T-helper 9 cell (primary cell): Measurements from ENCODE around the gene RPS5.
"Not testable (repeated sequence)": the region's sequence is repeated elsewhere in the genome, so short reads cannot be mapped to it uniquely, and the experiment has no call there.

Source experiments
- DNase-seq: peaks from one replicate; pipeline ENCODE4 v3.0.0-alpha.2; 2020

Gene RPS5

DNA sequence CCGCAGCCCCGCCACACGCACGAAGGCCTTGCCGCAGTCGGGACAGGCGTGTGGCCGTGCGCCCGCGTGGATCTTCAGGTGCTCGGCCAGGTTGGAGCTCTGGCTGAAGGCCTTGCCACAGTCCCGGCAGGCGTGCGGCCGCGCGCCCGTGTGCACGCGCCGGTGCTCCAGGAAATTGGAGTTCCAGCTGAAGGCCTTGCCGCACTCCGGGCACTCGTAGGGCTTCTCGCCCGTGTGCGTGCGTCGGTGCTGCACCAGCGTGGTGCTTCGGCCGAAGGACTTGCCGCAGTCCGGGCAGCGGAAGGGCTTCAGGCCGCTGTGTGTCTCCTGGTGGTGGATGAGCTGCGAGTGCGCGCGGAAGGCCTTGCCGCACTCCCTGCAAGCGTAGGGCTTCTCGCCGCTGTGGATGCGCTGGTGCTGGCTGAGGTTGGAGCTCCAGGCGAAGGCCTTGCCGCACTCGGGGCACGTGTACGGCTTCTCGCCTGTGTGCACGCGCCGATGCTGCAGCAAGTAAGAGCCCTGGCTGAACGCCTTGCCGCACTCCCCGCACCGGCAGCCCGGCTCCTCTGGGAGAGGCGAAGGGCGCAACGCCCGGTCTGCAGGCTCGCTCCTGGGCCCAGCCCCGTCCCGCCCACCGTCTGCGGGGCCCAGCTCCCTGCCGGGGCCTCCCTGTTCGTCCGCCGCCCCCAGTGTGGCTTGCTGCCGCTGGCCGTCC, 30.1 kb upstream of the RPS5 start:
- no peak for DNase-seq

DNA sequence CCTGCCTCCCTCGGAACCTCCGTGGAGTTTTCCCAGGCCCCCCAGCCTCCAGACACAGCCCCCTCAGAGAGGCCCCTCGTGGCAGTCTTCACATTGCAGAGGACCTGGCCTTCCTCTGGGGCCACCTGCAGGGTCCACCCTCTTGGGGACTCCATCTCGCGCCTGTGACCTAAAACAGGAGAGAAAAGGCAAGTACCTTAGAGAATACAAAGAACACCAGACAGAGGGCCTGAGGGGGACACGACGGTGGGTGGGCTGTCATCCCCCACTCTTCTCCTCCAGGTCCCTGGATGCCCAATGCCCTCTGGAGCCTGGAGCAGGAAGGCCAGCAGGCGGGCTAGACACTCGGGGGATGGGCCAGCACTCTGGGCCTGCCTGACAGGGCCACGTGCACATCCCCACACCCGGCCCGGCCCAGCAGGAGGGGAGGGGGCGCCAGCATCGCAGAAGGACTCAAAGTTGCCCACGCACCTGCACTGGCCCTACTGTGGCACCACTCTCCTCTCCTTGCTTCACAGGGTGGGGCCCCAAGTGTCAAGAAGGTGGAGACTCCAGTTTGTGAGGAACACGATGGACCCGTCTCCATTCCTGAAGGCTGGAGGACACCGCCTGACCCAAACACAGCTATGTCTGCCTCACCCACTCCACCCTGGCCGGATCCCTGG, 29.5 kb upstream of the RPS5 start:
- DNase-seq = no peak

- no peak for DNase-seq
These were observed 25.2 kb upstream of the RPS5 start for GRCh38 chr19:58361900-58362271.

DNA sequence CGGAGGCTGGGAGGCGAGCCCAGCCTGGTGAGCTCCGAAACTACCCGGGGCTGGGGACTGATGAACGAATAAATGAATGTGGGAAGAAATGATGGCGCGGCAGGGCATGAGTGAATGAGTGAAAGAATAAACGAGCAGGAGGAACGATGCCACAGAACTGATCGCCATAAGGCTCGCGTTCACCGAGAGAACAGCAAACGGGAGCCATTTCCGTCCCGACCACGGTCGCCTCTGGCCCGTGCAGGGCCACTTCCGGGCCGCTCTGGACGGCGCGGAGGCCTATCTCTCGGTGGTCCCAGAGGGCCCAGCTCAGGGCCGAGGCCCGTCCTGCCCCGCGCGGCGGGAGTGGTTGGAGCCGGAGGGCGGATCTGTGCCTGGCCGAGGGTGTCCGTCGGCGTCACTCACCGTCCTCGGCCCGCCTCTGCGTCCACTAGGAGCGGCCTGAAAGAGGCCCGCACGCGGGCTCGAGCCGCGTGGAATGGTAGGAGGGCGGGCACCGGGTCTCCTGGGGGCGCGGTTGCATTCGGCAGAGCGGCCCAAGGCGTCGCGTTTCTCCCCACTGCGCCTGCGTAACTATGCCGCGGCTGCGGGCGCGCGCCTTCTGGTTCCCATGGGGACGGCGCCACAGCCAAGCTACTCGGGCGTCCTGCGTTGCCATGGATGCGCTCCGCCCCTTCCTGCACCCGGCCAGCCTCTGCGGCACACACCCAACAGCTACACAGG, 24.6 kb upstream of the RPS5 start, which contains the start of gene ZNF497:
Gene ZNF497 (minus strand): TSS at position 480 of the 723 bp plus-strand sequence. CDS start 5,116 bp downstream, outside the sequence.
- DNase-seq = peak; percentile 91

- no peak for DNase-seq
These were observed 22.9 kb upstream of the RPS5 start for GRCh38 chr19:58364146-58364545.

- no peak for DNase-seq
These were observed 20.3 kb upstream of the RPS5 start for GRCh38 chr19:58366585-58367430.

DNA sequence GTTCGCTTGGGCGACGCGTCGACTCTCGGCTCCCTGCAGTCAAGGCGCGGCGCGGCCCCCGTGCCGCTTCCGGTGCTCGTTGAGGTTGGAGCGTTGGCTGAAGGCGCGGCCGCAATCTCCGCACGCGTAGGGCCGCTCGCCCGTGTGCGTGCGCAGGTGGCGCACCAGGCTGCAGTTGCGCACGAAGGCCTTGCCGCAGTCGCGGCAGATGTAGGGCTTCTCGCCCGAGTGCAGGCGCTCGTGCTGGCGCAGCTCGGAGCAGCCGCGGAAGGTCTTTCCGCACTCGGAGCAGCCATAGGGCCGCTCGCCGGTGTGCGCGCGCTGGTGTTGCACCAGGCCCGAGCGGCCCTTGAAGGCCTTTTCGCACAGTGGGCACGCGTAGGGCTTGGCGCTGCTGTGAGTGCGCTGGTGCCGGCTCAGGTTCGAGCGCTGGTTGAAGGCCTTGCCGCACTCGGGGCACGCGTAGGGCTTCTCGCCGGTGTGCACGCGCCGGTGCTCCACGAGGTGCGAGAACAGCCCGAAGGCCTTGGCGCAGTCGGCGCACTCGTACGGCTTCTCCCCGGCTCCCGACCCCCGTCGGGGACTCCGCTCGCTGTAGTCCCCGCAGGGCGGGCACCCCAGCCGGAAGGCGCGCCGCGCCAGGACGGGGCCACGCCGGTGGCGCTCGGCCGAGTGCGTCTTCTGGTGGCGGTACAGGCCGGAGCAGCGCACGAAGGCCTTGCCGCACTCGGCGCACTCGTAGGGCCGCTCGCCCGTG, 19.2 kb upstream of the RPS5 start:
- no peak for DNase-seq

GRCh38 chr19:58368561-58369360, 18.3 kb upstream of the RPS5 start:
- no peak for DNase-seq

GRCh38 chr19:58372311-58373133, 14.5 kb upstream of the RPS5 start:
- no peak for DNase-seq

DNA sequence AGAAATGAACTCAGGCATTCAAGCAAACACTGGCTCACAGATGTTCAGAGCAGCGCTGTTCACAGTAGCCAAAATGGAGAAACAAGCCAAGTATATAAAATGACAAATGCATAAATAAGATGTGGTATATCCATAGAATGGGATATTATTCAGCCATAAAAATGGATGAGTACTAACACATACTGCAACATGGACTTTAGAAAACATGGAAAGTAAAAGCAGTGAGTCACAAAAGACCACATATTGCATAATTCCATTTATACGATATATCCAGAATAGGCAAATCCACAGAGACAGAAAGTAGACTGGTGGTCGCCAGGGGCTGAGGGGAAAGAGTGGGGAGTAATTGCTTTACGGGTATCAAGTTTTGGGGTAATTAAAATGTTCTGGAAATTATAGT, 12.9 kb upstream of the RPS5 start:
- DNase-seq = no peak

- not testable (repeated sequence) for DNase-seq
These were observed 10.3 kb upstream of the RPS5 start for GRCh38 chr19:58376724-58377123.

DNA sequence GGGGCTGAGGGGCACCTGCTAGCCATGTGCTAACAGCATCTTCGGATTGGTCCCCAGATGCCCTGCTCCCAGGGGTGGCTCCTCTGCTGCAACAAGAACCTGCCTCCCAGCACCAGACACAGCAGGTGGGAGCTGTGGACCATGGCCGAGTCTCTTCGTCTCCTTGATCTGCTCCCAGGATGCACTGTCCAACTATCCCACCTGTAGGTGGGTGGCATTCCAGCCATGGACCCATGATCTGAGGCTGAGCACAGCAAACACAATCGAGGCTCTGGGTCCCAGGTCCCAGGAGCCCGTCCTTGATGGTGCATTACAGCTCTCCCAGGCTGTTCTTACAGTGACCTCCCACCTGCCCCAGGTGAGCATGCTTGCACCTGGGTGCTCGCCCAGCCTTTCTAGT, 7.8 kb upstream of the RPS5 start:
- DNase-seq = no peak

DNA sequence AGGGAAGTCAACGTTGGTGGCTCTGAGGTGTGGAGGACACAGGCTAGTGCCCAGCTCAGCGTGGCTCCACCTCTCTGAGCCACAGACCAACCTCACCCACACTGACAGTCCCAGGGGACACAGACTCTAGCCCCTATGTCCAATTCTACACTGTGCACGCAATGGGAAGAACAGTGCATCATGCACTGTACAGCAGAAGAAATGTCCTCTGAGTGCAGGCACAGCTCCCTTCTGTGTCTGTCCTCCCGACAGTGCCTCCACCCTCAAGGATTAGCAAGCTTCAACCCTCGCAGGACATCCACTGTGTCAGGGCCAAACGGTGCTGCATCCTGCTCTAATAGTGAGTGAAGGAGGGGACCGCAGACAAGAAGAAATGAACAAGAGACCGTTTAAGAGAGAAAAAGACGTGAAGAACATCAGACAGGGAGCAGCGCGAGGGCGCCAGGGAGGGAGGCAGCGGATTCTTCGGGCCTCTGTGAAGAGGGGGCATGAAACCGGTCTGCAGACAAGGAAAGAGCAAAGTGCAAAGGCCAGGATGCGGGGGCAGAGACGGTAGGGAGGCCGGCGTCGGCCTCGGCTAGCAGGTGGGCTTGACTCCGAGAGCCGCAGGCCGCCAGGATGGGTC, 6.9 kb upstream of the RPS5 start:
- no peak for DNase-seq

GRCh38 chr19:58380662-58381459, 6.2 kb upstream of the RPS5 start, which contains the start of gene ZNF837:
Gene ZNF837 (minus strand): TSS chr19:58381030. CDS start chr19:58369332, 11,698 bp downstream.
- DNase-seq = peak; percentile 95

DNA sequence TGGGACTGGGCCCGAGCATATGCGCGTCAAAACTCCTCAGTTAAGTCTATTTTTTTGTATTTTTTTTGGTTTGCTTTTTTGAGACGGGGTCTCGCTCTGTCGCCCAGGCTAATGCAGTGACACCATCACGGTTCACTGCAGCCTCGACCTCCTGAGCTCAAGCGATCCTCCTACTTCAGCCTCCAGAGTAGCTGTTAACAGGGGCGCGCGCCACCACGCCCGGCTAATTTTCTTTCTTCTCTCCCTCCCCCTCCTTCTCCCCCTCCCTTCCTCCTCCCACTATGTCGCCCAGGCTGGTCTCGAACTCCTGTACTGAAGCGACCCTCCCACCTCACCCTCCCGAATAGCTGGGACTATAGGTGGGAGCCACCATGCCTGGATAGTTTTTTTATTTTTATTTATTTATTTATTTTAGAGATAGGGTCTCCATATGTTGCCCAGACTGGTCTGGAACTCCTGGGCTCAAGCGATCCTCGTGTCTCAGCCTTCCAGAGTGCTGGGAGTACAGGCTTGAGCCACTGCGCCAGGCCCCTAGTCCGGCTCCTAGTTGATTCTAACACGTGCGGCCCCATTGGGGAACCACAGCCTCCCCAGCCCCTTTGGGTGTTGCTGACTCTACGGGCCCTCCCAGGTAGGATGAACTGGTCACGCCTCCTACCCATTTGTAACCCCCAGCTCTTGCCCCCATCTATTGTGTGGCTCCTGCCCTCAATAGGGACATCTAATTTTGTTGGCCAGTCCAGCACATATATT, 5.4 kb upstream of the RPS5 start:
- no peak for DNase-seq

DNA sequence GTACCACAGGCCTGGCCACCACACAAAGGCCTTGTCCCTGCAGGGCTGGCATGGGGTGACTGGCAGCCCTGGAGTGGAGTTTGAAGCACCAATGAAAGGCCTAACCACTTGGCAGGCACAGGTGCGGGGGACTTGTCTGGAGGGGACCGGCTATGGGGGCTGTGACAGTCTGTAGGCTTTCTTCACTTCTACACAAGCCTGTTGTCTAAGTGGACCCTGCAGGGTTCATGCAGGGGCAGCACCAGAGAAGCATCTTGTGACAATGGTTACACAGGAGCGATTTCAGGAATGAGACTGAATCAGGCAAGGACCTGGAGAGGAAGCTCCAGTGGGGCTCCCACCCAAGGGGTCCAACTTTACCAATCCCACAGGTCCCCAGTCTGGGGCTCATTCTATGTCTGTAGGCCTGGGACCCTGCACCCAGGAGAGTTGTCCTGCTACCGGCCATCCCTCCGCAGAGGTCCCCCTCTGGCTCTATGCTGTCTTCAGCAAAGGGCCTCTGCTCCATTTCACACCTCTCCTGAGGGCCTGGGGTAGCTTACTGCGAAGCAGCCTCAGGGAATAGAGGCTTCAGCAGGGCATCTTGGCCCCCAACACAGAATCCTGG, 4.0 kb upstream of the RPS5 start:
- no peak for DNase-seq

GRCh38 chr19:58385313-58385890, 1.7 kb upstream of the RPS5 start:
- DNase-seq = no peak
